SJCRH30 (cell line): ENCODE results near the gene MED27. TPM values are rescaled to one million over a fixed set of nuclear protein-coding genes. Genes with fewer than 3 reads are reported as not detected.

Experiments
- DNase-seq, 2 experiments: peaks; one replicate each; pipeline ENCODE4 v3.0.0-alpha.2; 2015 to 2020
- H3K27ac ChIP-seq: fragments of 250-450 bp; sonication (Bioruptor Pico); 2 replicates; pipeline ENCODE4 v1.5.1; 2020; ENCODE audit warnings: mild to moderate bottlenecking, moderate library complexity
- H3K27me3 ChIP-seq: fragments of 250-450 bp; sonication (Bioruptor Pico); 2 replicates; pipeline ENCODE4 v1.5.1; 2020; ENCODE audit warnings: mild to moderate bottlenecking, moderate library complexity
- H3K36me3 ChIP-seq: fragments of 250-450 bp; sonication (Bioruptor Pico); 2 replicates; pipeline ENCODE4 v1.5.1; 2020; ENCODE audit warnings: mild to moderate bottlenecking, moderate library complexity
- H3K4me1 ChIP-seq: fragments of 250-450 bp; sonication (Bioruptor Pico); 2 replicates; pipeline ENCODE4 v1.5.1; 2020; ENCODE audit warnings: mild to moderate bottlenecking, moderate library complexity
- H3K4me3 ChIP-seq: fragments of 250-450 bp; sonication (Bioruptor Pico); 2 replicates; pipeline ENCODE4 v1.5.1; 2020; ENCODE audit warnings: mild to moderate bottlenecking, moderate library complexity
- H3K9me3 ChIP-seq: fragments of 250-450 bp; sonication (Bioruptor Pico); replicated peaks from 2 replicates; pipeline ENCODE4 v1.5.1; 2020; ENCODE audit warnings: mild to moderate bottlenecking, moderate library complexity
- total RNA-seq: library from RNA; depleted of rRNA; stranded (reverse); fragments of >200 nt; shearing (Covaris generic); gene quantifications from 2 replicates; pipeline ENCODE4 v1.2.3, GENCODE V29; 2014

The MED27 gene
- total RNA-seq, 1 experiment from 2014 or later: 50.7 TPM

DNA sequence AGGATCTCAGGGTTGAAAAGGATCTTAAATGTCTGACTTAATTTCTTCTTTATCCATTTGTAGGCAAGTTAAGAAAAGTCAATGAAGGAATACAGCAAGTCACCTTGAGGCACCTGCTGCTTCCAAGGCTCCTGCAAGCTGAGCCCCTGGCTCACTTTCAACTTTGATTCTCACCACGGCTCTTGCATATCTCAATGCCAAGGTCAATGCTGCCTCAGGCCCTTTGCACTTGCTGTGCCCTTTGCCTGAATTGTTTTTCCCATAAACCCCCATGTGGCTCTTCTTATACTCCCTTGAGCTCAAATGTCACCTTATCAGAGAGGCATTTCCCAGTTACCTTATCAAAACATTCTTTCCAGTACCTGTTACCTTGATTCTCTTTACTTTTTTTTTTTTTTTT lies 195.4 kb downstream of the MED27 start:
- Histone ChIP-seq H3K4me1 (no peaks in the 10 kb centered on the region), H3K36me3 (no peaks in the 10 kb centered on the region), H3K27ac (no peak overlapping the region), H3K27me3 (no peaks in the 10 kb centered on the region), H3K9me3 (no peaks in the 10 kb centered on the region), H3K4me3 (no peak overlapping the region)
- no peak for DNase-seq

DNA sequence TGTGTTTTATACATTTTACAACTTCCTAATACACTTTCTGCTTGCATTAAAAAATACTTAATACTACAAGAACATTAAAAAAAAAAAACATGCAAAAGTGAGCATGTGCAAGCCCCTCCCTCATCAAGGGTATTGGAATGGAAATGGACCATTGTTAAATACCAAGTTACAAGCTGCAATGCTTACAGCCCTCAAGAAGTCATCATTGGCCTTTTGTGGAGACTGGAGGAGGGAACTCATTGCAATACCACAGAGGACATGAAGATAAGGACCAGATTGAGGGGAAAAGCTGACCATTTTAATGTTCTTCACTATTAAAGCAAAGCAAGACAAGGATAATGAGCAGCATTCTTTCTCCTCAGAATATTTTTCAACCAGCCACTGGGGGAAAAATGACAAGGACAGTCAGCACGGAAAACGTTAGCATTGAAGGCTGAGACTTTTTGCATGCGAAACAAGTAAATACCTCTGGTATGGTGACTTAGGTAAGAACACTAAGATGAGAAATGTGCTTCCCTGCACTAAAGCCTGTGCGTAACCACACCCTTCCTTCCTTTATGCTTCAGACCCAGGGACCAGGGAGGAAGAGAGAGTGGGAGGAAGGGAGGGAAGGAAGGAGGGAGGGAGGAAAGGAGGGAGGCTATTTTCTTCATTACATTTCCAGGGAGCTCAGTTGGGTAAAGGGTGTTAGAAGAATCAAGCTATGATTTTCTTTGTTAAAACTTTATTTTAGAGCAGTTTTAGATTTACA lies 198.7 kb downstream of the MED27 start:
- no peak overlapping the region for H3K4me3 ChIP-seq
- no peaks in the 10 kb centered on the region for H3K27me3 ChIP-seq

DNA sequence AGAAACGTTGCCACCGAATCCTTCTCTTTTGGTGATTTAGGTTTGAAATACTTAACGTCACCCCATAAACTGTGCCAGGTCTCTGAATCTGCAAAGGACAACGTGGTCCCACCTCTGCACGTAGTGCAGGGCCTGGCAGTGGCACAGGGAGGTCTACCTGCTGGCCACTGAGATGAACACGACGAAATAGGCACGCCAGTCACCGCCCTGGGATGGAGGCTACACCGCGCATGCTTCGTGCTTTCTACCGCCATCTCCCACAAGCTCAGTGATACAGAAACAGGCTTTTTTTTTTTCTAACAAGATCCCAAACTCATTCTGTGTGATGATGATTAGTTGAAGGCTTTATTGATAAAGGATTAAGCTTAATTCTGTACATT lies 199.8 kb downstream of the MED27 start:
- peaks cover 3% of the 10 kb centered on the region; the same call in 1 of the 2 replicates for H3K36me3 ChIP-seq
- H3K4me3 ChIP-seq: no peak overlapping the region
- no peaks in the 10 kb centered on the region for H3K4me1 ChIP-seq
- H3K9me3 ChIP-seq: no peaks in the 10 kb centered on the region
- no peaks in the 10 kb centered on the region for H3K27me3 ChIP-seq
- DNase-seq: no peak
- no peak overlapping the region for H3K27ac ChIP-seq

More for the DNA sequence above, 198.7 kb downstream of the MED27 start:
- no peak for DNase-seq
- H3K27ac ChIP-seq: no peak overlapping the region
- H3K4me1 ChIP-seq: no peaks in the 10 kb centered on the region
- peaks cover 3% of the 10 kb centered on the region; the same call in 1 of the 2 replicates for H3K36me3 ChIP-seq
- no peaks in the 10 kb centered on the region for H3K9me3 ChIP-seq

DNA sequence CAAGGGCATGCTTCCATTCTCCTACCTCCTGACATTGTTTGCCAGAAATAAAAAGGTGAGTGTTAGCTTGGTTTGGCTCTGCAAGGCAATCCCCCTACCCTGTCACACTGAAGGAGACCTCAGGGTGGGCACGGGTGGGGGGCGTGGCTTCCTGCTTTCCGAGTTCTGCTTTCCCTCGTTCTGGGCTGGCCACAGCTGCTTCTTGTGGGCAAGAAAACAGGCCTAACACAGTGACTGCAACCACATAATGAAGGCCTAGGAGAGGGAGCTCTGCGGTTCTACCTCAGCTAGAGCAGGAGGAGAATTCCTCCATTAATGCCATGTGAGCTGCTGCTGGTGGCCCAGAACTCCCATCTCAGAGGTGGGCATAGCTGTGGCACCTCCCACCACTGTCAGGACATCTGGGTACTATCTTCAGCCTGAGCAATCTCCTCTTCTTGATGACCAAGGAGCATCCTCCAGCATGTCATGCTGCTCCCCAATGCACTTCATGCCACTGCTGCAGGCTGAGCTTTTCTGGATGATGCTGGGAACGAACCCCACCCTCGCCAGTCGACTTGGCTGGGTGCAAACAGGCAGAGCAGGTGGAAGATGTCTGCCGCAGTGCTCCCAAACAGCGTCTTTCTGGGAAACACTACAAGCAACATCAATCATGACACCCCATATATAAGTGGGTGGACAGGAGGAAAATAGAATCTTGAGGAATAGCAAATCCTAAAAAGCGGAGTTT lies 200.3 kb downstream of the MED27 start:
- DNase-seq: no peak
- Histone ChIP-seq H3K4me1 (no peaks in the 10 kb centered on the region), H3K9me3 (no peaks in the 10 kb centered on the region), H3K4me3 (no peak overlapping the region), H3K36me3 (peaks cover 3% of the 10 kb centered on the region; the same call in 1 of the 2 replicates), H3K27me3 (no peaks in the 10 kb centered on the region), H3K27ac (no peak overlapping the region)

DNA sequence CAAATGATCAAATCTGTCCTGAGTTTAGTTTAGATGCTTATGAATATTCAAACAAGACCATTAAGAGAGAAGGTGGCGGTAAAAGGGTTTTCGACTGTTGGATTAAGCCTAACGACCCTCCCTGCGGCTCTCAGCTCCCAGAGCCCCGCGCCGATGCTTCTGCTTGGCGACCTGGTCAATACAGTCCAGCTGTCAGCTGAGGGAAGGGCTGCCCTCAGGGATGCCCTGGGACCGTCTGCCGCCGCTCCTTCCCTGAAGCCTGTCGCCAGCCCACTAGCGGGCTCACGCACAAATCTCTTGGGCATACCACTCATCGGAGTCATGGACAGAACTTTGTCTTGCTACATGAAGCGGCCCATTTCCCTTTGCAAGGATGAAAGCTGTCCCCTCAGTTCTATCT lies 203.2 kb downstream of the MED27 start:
- DNase-seq: no peak
- no peaks in the 10 kb centered on the region for H3K9me3 ChIP-seq
- H3K27ac ChIP-seq: no peak overlapping the region
- no peaks in the 10 kb centered on the region for H3K4me1 ChIP-seq
- H3K27me3 ChIP-seq: no peaks in the 10 kb centered on the region
- H3K36me3 ChIP-seq: peaks cover 3% of the 10 kb centered on the region; the same call in 1 of the 2 replicates
- no peak overlapping the region for H3K4me3 ChIP-seq

DNA sequence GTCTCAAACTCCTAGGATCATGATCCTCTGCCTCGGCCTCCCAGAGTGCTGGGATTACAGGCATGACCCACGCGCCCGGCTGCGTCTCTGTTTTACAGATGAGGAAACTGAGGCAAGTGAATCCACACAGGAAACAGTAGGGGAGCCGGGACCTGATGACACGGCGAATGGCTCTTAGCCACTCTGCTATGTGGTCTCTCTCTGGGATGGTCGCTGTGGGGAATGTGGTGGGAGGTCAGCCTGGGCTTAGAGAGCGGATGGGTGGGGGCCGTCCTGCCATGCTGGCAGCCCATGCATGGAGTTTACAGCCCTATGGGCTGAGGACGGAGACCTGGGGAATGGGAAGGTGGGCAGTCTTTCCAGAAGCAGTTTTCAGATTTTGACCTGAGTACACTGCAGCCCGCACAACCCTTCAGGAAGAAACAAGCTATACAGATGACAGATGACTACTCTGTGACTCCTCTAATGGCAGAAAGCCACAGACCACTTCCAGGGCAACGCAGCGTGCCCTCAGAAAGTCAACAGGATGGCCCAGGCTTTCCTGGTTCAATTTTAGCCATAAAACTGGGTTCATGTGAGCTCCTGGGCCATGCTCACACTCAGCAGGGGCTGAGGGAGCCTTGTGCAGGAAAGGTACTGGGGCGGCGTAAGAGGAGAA lies 203.7 kb downstream of the MED27 start:
- Histone ChIP-seq H3K9me3 (no peaks in the 10 kb centered on the region), H3K27me3 (no peaks in the 10 kb centered on the region), H3K27ac (no peak overlapping the region), H3K4me1 (no peaks in the 10 kb centered on the region), H3K4me3 (no peak overlapping the region), H3K36me3 (peaks cover 3% of the 10 kb centered on the region; the same call in 1 of the 2 replicates)
- no peak for DNase-seq

DNA sequence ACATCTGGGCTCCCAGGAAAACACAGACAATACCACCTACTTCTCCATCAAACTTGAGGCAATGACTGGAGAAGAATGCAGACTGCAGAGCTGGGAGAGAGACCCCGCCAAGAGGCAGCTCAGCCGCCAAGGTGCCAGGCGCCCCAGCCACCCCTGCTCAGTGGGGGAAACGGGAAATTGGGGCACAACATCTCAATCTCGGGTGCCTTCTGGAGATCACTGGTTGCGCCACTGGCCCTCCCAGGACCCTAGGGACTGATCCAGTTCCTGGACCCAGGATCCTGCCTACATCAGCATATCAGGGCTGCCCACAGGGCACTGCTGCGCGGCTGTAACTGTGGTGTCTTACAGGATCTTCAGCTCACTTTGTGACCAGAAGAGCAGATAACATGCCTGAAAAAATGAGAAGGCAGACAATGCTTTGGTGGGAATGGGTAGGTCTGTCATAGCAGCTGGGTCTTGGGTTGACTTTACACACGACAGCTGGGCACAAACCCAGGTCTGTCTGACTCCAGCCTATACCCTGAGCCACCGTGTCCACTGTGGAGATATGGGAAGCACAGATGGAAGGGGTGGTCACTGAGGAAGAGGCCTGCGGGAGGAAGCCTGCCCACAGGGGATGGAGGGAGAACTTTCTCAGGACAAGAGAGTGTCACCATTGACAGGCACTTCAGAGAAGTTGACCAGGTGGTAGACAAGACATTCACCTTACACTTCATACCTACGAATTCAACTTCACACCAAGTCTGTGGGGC lies 204.6 kb downstream of the MED27 start:
- Histone ChIP-seq H3K4me3 (no peak overlapping the region), H3K27me3 (no peaks in the 10 kb centered on the region), H3K9me3 (no peaks in the 10 kb centered on the region), H3K27ac (no peak overlapping the region), H3K4me1 (no peaks in the 10 kb centered on the region), H3K36me3 (peaks cover 3% of the 10 kb centered on the region; the same call in 1 of the 2 replicates)
- peak in 1 of 2 experiments; percentile 29 for DNase-seq

DNA sequence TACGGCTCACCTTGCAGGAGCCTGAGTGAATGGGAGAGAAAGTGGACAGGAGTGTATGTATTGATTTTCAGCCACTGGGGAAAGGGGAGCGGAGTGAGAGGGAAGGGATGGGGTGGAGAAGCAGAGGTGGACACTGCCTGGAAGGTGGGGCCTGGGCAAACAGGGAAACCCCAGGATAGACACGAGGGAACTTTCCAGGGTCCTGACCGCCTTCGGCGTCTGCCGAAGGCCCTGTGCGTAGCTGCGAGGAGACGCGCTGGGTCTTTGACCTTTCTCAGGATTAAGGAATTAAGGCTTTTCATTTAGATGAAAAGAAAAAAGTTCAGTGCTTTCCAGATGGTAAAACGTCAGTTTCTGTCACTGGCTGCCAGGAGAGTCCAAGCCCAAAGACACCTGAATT lies 205.2 kb downstream of the MED27 start:
- H3K9me3 ChIP-seq: no peaks in the 10 kb centered on the region
- no peak for DNase-seq
- no peak overlapping the region for H3K27ac ChIP-seq
- H3K36me3 ChIP-seq: peaks cover 3% of the 10 kb centered on the region; the same call in 1 of the 2 replicates
- H3K27me3 ChIP-seq: no peaks in the 10 kb centered on the region
- H3K4me3 ChIP-seq: no peak overlapping the region
- H3K4me1 ChIP-seq: no peaks in the 10 kb centered on the region

DNA sequence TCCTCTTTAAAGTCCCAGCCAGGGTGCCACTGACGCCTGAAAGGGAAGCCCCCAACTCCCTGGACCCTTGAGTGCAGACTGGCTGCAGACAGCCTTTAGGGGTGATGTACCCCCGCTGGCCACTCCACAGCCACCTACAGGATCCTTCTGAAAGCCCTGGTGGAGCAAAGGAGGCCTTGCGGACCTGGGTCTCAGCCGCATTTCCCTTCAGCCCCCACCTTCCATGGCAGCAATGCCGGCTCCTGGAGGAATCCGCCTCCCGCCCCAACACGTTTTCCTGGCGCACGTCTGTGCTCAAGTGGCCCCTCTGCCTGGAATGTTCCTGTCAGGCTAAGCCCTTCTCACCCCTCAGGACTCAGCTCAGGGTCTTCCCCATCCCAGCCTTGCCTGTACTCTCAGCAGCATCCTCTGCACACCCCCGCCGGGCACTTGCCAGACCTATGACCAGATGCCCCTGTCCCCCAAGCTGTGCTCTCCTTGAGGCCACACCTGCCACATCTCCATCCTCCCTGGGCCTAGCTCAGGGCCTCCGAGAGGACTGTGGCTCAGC lies 205.7 kb downstream of the MED27 start:
- H3K27me3 ChIP-seq: no peaks in the 10 kb centered on the region
- no peak overlapping the region for H3K27ac ChIP-seq
- DNase-seq: no peak
- H3K4me3 ChIP-seq: no peak overlapping the region
- H3K4me1 ChIP-seq: no peaks in the 10 kb centered on the region
- H3K9me3 ChIP-seq: no peaks in the 10 kb centered on the region
- H3K36me3 ChIP-seq: peaks cover 3% of the 10 kb centered on the region; the same call in 1 of the 2 replicates

DNA sequence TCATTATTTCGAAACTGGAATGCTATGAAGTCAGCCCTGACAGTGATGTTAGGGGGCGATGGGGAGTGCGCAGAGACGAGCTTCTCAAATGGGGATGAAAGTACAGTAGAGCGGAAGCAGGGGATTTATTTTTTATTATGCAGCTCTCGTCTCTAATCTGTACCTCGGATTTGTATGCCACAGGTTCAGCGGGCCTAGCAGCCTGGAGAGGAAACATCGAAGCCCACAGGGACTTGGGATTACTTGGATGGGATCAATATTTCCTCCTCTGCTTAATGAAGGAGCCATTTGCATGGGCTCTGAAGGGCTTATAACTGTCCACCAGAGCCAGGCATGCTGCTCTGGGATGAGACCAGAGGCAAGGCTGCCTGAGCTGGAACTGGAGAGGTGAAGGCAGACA lies 206.3 kb downstream of the MED27 start:
- Histone ChIP-seq H3K4me1 (no peaks in the 10 kb centered on the region), H3K27me3 (no peaks in the 10 kb centered on the region), H3K9me3 (no peaks in the 10 kb centered on the region), H3K27ac (no peak overlapping the region), H3K36me3 (peaks cover 3% of the 10 kb centered on the region; the same call in 1 of the 2 replicates), H3K4me3 (no peak overlapping the region)
- DNase-seq: no peak

DNA sequence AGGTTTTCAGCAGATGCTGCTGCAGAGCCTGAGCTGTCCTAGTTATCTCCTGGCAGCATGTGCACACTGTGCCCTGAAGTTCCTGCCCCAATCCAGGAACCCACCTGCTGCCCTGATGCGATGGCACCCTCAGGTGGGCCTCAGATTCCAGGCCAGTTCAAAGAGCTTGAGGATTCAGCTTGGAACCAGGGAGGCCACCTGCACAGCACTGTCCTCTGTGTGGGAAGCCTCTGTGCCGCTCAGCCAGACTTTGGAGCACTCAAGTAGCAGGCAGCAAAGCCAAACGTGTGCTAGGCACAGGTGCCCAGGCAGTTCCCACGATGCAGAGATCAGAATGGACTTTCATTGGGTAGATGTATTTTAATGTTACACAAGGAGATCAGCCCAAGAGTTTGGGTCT lies 207.0 kb downstream of the MED27 start:
- Histone ChIP-seq H3K4me1 (no peaks in the 10 kb centered on the region), H3K27me3 (no peaks in the 10 kb centered on the region), H3K36me3 (peaks cover 3% of the 10 kb centered on the region; the same call in 1 of the 2 replicates), H3K9me3 (no peaks in the 10 kb centered on the region), H3K27ac (no peak overlapping the region), H3K4me3 (no peak overlapping the region)
- no peak for DNase-seq

DNA sequence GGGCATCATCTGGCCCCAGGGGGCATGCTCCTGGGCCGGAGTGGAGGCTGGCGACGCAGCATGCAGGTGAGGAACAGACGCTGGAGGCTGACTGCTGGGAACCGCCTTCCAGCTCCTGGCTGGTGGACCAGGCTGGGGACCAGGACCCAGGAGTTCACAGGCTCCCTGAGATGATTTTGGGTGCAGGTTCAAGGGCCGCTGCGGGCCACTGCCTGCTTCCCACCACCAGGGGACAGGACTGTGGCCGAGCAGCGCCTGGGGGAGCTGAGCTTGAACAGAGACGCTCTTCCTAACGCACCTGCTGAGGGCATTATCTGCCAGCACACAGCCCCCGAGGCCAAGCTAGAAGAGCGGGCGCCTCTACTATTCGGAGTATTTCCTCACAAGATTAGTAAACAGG lies 207.7 kb downstream of the MED27 start:
- H3K9me3 ChIP-seq: no peaks in the 10 kb centered on the region
- DNase-seq: peak in 1 of 2 experiments; percentile 17
- peaks cover 3% of the 10 kb centered on the region; the same call in 1 of the 2 replicates for H3K36me3 ChIP-seq
- H3K27ac ChIP-seq: no peak overlapping the region
- no peaks in the 10 kb centered on the region for H3K4me1 ChIP-seq
- H3K4me3 ChIP-seq: no peak overlapping the region
- H3K27me3 ChIP-seq: no peaks in the 10 kb centered on the region

DNA sequence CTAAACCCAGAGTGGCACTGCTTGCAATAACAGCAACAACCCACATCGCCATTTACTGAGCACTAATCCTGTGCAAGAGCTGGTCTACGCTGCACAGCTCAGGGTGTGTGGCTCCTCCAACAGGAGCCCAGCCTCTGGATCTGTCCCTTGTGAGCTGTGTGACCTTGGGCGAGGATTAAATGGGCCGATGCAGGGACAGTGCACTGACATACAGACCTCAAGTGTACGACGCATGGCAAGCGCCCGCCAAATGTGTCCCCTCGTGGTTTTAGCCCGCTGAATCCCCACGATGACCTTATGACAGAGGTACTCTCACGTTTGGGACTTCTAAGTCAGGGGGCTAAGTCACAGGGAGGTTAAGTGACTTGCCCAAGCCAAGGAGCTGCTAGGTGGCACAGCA lies 209.5 kb downstream of the MED27 start:
- DNase-seq: no peak
- no peaks in the 10 kb centered on the region for H3K27me3 ChIP-seq
- no peaks in the 10 kb centered on the region for H3K9me3 ChIP-seq
- no peaks in the 10 kb centered on the region for H3K4me1 ChIP-seq
- no peaks in the 10 kb centered on the region for H3K36me3 ChIP-seq
- H3K27ac ChIP-seq: no peak overlapping the region
- H3K4me3 ChIP-seq: no peak overlapping the region

DNA sequence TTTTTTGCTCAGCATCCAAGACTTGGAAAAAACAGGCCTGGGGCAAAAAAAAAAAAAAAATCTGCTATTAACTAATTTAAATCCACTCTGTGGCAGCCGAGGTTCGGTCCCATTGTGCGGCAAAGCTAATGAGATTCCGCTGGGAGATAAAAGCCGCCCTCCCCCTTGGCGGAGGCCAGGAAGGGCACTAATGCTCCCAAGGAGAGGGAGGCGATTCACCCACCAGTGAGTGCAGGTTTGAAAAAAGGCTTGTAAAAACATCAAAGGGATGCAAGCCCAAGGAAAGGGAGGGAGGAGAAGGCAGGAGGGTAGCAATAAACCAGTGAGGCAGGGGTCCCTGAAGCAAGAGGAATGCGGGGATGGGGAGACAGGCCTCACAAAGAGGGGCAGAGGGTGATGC lies 210.3 kb downstream of the MED27 start:
- Histone ChIP-seq H3K4me3 (no peak overlapping the region), H3K4me1 (no peaks in the 10 kb centered on the region), H3K36me3 (no peaks in the 10 kb centered on the region), H3K27ac (no peak overlapping the region), H3K27me3 (no peaks in the 10 kb centered on the region), H3K9me3 (no peaks in the 10 kb centered on the region)
- no peak for DNase-seq
